A549 (cell line): ENCODE results near the gene ATP2C1. TPM values are rescaled to one million over a fixed set of nuclear protein-coding genes. Genes with fewer than 3 reads are reported as not detected.
A peak's percentile ranks its signal among the peaks of the same experiment; 100 is the strongest.

Experiments
- ATAC-seq, 2 experiments: fragments of 200-7000 bp in 1 of 2; fragments of >200 bp in 1 of 2; cut with Nextera tagmentation in 1 of 2; cut with Tn5 transposase in 1 of 2; 3 replicates each; pipeline versions ENCODE4 v1.8.0 to v1.9.1; 2018 to 2020; ENCODE audit warnings: mild to moderate bottlenecking in 1 of 2, moderate library complexity in 1 of 2
- CTCF ChIA-PET: fragments of 300-600 bp; sonication (Branson Sonifier 250); formaldehyde crosslinking; extraction: SDS; loops from one replicate; lab custom pipeline; 2021; ENCODE audit warnings: antibody characterized with exemption, inconsistent platforms; lab: Yijun Ruan, JAX
- POLR2A ChIA-PET: fragments of 350-600 bp; formaldehyde crosslinking; extraction: SDS; loops from one replicate; lab custom pipeline; 2021; ENCODE audit warnings: antibody characterized with exemption, inconsistent platforms; lab: Yijun Ruan, JAX
- DNase-seq, 2 experiments: peaks; one replicate each; pipeline versions ENCODE4 v3.0.0 to v3.0.0-alpha.2; 2011 to 2016; ENCODE audit warnings: low read depth in 1 of 2, low spot score in 1 of 2
- FAIRE-seq: peaks from 2 replicates; lab custom pipeline; 2011; peaks lifted over from hg19 to GRCh38; lab: Jason Lieb, UNC
- H3K27ac ChIP-seq, 2 experiments: fragments of >200 bp; sonication (Bioruptor Twin); formaldehyde crosslinking; 3 replicates each; pipeline ENCODE4 v1.5.1; 2016 to 2017
- H3K4me1 ChIP-seq: fragments of >200 bp; sonication (Bioruptor Twin); formaldehyde crosslinking; 3 replicates; pipeline ENCODE4 v1.6.1; 2016
- H3K4me2 ChIP-seq: fragments of >200 bp; sonication (Bioruptor Twin); formaldehyde crosslinking; 3 replicates; pipeline ENCODE4 v1.6.1; 2016
- H3K4me3 ChIP-seq: fragments of >200 bp; sonication (Bioruptor Twin); formaldehyde crosslinking; 3 replicates; pipeline ENCODE4 v1.5.1; 2016
- H3K9me3 ChIP-seq: fragments of >200 bp; sonication (Bioruptor Twin); formaldehyde crosslinking; 3 replicates; pipeline ENCODE4 v1.6.1; 2016
- EHF ChIP-seq: fragments of 250-450 bp; sonication (Bioruptor Pico); IDR thresholded peaks from 2 replicates; pipeline ENCODE4 v1.5.0; 2020; ENCODE audit warnings: mild to moderate bottlenecking
- FOSB ChIP-seq: fragments of 250-450 bp; sonication (Bioruptor Pico); IDR thresholded peaks from 2 replicates; pipeline ENCODE4 v1.5.0; 2020; ENCODE audit warnings: mild to moderate bottlenecking, moderate library complexity
- HEYL ChIP-seq: fragments of 250-450 bp; sonication (Bioruptor Pico); IDR thresholded peaks from 2 replicates; pipeline ENCODE4 v1.8.0; 2021; ENCODE audit warnings: mild to moderate bottlenecking, moderate library complexity
- HOXA7 ChIP-seq: fragments of 250-450 bp; sonication (Bioruptor Pico); IDR thresholded peaks from 2 replicates; pipeline ENCODE4 v1.5.0; 2020; ENCODE audit warnings: mild to moderate bottlenecking, moderate library complexity
- JUN ChIP-seq, 2 experiments: fragments of >200 bp; sonication (Bioruptor Twin); formaldehyde crosslinking; IDR thresholded peaks; 2 replicates in 1 of 2; 3 replicates in 1 of 2; pipeline ENCODE4 v1.6.1; 2016 to 2017
- MAFK ChIP-seq: fragments of 450-650 bp; IDR thresholded peaks from 2 replicates; pipeline ENCODE4 v1.6.1; 2014; ENCODE audit not compliant: partially characterized antibody
- PHF8 ChIP-seq: fragments of 200-600 bp; sonication (generic); IDR thresholded peaks from 2 replicates; pipeline ENCODE4 v1.6.1; 2016; ENCODE audit warnings: low read depth, mild to moderate bottlenecking, antibody characterized with exemption, moderate library complexity, borderline replicate concordance
- POLR2A ChIP-seq: IDR thresholded peaks from 2 replicates; pipeline ENCODE4 v1.6.1; 2012; ENCODE audit warnings: mild to moderate bottlenecking, low read length
- RNF2 ChIP-seq: fragments of 200-600 bp; sonication (generic); IDR thresholded peaks from 2 replicates; pipeline ENCODE4 v1.6.1; 2016; ENCODE audit warnings: low read depth, mild to moderate bottlenecking, antibody characterized with exemption, moderate library complexity, borderline replicate concordance
- SREBF2 ChIP-seq: fragments of 450-650 bp; IDR thresholded peaks from 2 replicates; pipeline ENCODE4 v1.6.1; 2014; ENCODE audit warnings: mild to moderate bottlenecking, moderate library complexity
- TP53 ChIP-seq: fragments of 250-450 bp; sonication (Bioruptor Pico); IDR thresholded peaks from 2 replicates; pipeline ENCODE4 v1.5.0; 2021; ENCODE audit warnings: mild to moderate bottlenecking, moderate library complexity
- WGBS: methylation state at CpG from one replicate; pipeline ENCODE4 v1.1.6; 2017; ENCODE audit errors: missing lambda C conversion rate; 5-methylcytosine and 5-hydroxymethylcytosine counted together
- polyA plus RNA-seq, 4 experiments: library from polyadenylated mRNA; depleted of rRNA in 3 of 4; stranded (reverse); fragments of >200 nt; fragmentation: RNase III in 1 of 4; extraction: RNeasy Plus Mini Kit Qiagen cat#74134 plus additional on column Dnase treatment in 1 of 4; gene quantifications; 2 replicates in 3 of 4; 3 replicates in 1 of 4; pipeline ENCODE4 v1.2.3, GENCODE V29; 2011 to 2017
- TF ChIP-seq, protein P1 (sequence below): fragments of 250-450 bp; sonication (Bioruptor Pico); IDR thresholded peaks from 2 replicates; pipeline ENCODE4 v1.5.0; 2020; ENCODE audit warnings: low read depth, mild to moderate bottlenecking, moderate library complexity
- TF ChIP-seq, protein P2 (sequence below): fragments of 250-450 bp; sonication (Bioruptor Pico); IDR thresholded peaks from 2 replicates; pipeline ENCODE4 v1.5.0; 2021; ENCODE audit warnings: mild to moderate bottlenecking, moderate library complexity, borderline replicate concordance
- TF ChIP-seq, protein P3 (sequence below): IDR thresholded peaks from 2 replicates; pipeline ENCODE4 v1.6.1; 2012
- TF ChIP-seq, protein P4 (sequence below): fragments of >200 bp; sonication (Bioruptor Twin); formaldehyde crosslinking; IDR thresholded peaks from 3 replicates; pipeline ENCODE4 v1.6.1; 2016

The ATP2C1 gene
- polyA plus RNA-seq, 2 of the 4 experiments (the other 2 are of a cell fraction), result 48.1 to 74.3 TPM

DNA sequence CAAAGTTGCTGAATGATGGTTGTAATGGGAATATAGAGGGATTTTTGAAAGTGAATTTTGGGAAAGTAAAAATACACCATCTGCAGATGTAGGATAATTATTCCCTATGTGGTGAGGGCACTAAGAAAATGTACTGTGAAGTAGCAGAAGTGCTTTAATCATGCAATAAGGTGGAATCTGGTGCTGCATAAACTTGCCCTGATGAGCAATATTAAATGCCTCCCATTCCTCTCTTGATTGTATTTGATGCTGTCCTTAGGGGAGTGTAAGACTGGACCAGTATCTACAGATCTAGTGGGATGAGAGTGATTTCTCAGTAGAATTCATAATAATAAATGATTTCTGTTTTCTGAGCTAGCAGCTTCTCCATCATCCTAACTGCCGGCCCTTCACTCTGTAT, 47.7 kb upstream of the ATP2C1 start (continued):
- TF ChIP-seq, protein P1, sequence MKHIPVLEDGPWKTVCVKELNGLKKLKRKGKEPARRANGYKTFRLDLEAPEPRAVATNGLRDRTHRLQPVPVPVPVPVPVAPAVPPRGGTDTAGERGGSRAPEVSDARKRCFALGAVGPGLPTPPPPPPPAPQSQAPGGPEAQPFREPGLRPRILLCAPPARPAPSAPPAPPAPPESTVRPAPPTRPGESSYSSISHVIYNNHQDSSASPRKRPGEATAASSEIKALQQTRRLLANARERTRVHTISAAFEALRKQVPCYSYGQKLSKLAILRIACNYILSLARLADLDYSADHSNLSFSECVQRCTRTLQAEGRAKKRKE (CRISPR knock-in tag), result no peak

DNA sequence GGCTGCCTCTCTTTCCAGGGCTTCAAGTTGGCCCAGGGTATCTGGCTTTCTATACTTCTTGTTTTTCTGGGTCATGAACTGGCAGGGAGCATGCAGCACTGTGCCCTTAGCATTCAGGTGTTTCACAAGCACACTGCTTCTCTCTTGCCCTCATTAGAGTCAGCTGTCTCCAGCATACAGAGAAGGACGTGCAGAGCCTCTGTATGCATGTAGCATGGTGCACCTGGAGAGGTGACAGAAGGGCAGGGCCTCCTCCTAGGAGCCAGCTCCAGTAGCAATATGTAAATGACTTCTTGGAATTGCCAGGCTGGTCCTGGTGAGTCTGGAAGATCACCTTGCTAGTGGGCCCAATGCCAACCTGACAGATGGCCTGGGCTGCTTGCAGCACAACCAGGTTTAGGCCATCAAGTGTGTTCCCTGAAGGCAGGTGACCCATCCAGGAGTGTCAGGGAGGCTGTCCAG, 44.8 kb upstream of the ATP2C1 start:
- DNase-seq (no peak), ATAC-seq (no peak), FAIRE-seq (no peak)
- Histone ChIP-seq H3K9me3 (no peaks in the 10 kb centered on the region), H3K27ac (no peak overlapping the region), H3K4me3 (no peak overlapping the region), H3K4me2 (no peak overlapping the region), H3K4me1 (no peaks in the 10 kb centered on the region)
- WGBS, result 67% methylated on average over 1 of the region's 1 CpG
- ChIA-PET POLR2A (interaction anchor here (0.5 kb wide), 1 partner anchor 58 kb away, joined by 3 read pairs; no protein-coding TSS in a partner anchor), CTCF (interaction anchor here (0.8 kb wide), 1 partner anchor 90 kb away, joined by 3 read pairs; no protein-coding TSS in a partner anchor)
- TF ChIP-seq POLR2A (no peak), FOSB (CRISPR knock-in tag) (no peak), SREBF2 (no peak), MAFK (no peak)
- TF ChIP-seq, protein P1 (CRISPR knock-in tag), result no peak

DNA sequence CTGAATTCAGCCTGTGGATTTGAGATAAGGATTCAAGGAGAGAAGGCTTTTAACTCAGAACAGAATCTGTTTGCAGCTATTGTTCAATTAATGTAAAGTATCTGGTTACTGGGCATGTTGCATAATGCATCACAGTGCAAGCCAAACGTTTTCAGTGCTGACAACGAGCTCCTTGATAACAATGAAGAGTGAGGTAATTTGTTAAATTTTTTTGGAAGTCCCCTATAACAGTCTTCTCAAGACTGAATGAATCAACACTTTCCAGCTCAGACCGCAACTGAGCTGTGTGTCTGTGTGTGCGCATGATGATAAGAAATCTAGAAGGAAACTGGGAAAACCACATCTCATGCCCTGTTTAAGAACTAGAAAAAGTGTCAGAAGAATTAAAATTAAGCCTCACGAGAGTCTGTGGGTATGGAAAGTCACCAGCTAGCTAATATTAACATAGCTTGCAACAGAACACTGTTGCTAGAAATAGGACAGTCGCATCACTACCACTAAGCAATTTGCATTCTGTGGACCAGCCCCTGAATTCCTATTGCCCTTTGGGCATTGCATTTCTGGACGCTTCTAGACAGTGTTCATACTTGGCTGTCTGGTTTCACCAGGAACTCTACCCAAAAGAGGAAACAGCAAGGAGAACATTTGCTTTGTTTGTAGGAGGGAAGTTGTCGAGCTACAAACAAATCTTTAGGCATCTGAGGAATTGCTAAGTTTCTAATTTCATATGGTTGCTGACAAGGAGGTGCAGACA, 43.7 kb upstream of the ATP2C1 start:
- FAIRE-seq (no peak), DNase-seq (peak in 1 of 2 experiments; percentile 1), ATAC-seq (no peak)
- Histone ChIP-seq H3K27ac (no peak overlapping the region), H3K9me3 (no peaks in the 10 kb centered on the region), H3K4me3 (no peak overlapping the region), H3K4me2 (no peak overlapping the region), H3K4me1 (no peaks in the 10 kb centered on the region)
- ChIA-PET POLR2A (no interaction called here), CTCF (interaction anchor here (0.8 kb wide), 1 partner anchor 92 kb away, joined by 3 read pairs; no protein-coding TSS in a partner anchor)
- 21% methylated on average over 8 of the region's 8 CpGs for WGBS
- no peak for TF ChIP-seq RNF2

DNA sequence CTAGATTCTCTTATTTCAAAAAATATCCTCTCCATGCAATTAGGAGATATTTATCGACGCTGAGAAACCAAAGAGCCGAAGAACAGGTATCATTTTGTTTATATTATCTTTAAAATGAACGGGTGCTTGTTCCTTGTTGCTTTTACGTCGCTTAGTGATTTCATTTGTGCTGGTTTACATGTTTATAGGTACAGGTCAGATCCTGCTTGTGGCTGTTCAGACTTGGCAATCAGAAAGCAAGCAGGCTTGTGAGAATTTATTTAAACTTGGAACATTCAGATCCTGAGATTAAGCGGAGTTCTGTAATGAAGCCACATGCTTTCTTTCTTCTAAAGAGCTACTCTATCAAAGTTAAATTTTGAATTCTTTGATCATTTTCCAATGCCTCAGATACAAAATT, 43.0 kb upstream of the ATP2C1 start:
- no peak for FAIRE-seq
- no peak for DNase-seq
- CTCF ChIA-PET, result no interaction called here
- no peak overlapping the region for H3K4me3 ChIP-seq
- WGBS, result 49% methylated on average over 7 of the region's 7 CpGs
- H3K27ac ChIP-seq, result no peak overlapping the region
- POLR2A ChIA-PET, result no interaction called here
- ATAC-seq, result no peak
- H3K9me3 ChIP-seq, result no peaks in the 10 kb centered on the region
- no peaks in the 10 kb centered on the region for H3K4me1 ChIP-seq
- TF ChIP-seq, protein P2, sequence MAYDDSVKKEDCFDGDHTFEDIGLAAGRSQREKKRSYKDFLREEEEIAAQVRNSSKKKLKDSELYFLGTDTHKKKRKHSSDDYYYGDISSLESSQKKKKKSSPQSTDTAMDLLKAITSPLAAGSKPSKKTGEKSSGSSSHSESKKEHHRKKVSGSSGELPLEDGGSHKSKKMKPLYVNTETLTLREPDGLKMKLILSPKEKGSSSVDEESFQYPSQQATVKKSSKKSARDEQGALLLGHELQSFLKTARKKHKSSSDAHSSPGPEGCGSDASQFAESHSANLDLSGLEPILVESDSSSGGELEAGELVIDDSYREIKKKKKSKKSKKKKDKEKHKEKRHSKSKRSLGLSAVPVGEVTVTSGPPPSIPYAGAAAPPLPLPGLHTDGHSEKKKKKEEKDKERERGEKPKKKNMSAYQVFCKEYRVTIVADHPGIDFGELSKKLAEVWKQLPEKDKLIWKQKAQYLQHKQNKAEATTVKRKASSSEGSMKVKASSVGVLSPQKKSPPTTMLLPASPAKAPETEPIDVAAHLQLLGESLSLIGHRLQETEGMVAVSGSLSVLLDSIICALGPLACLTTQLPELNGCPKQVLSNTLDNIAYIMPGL, result no peak
- TF ChIP-seq JUN (IDR thresholded peaks at IDR 0.05), result no peak
- TF ChIP-seq, protein P3, sequence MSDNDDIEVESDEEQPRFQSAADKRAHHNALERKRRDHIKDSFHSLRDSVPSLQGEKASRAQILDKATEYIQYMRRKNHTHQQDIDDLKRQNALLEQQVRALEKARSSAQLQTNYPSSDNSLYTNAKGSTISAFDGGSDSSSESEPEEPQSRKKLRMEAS, result no peak
- no peak for TF ChIP-seq HEYL (CRISPR knock-in tag)
- TF ChIP-seq, protein P4, sequence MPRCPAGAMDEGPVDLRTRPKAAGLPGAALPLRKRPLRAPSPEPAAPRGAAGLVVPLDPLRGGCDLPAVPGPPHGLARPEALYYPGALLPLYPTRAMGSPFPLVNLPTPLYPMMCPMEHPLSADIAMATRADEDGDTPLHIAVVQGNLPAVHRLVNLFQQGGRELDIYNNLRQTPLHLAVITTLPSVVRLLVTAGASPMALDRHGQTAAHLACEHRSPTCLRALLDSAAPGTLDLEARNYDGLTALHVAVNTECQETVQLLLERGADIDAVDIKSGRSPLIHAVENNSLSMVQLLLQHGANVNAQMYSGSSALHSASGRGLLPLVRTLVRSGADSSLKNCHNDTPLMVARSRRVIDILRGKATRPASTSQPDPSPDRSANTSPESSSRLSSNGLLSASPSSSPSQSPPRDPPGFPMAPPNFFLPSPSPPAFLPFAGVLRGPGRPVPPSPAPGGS, result no peak
- no peak for TF ChIP-seq PHF8
- TF ChIP-seq EHF (CRISPR knock-in tag), result no peak
- TF ChIP-seq HOXA7, result no peak
- TF ChIP-seq TP53 (CRISPR knock-in tag), result no peak
- TF ChIP-seq SREBF2, result no peak
- no peak overlapping the region for H3K4me2 ChIP-seq
